Measurements from ENCODE around the gene URB2. TPM values are rescaled to one million over a fixed set of nuclear protein-coding genes. Genes with fewer than 3 reads are reported as not detected.

The URB2 gene
- total RNA-seq, 2 experiments from 2014 or later: 13.9 to 16.5 TPM

- Mint-ChIP-seq H3K9me3 (ENCODE audit: low read depth) (no peaks in the 10 kb centered on the region), H3K27me3 (no peaks in the 10 kb centered on the region), H3K27ac (no peak overlapping the region), H3K36me3 (ENCODE audit: low read depth) (peaks cover 27% of the 10 kb centered on the region), H3K4me1 (peaks cover 9% of the 10 kb centered on the region), H3K4me3 (no peak overlapping the region)
- POLR2A ChIA-PET: no interaction called here
- ATAC-seq: no peak
- CTCF ChIA-PET: interaction anchor here (1.0 kb wide), 2 partner anchors 10 to 501 kb away, joined by 3 read pairs; no protein-coding TSS in a partner anchor
- no peak for DNase-seq
- intact Hi-C loops (cut with DNase I, micrococcal nuclease): loop anchor here in 1 of 2 experiments (10.0 kb wide), 2 partner anchors 188 to 438 kb away; no protein-coding TSS in a partner anchor
Measured at GRCh38 chr1:229666585-229666984, 40.5 kb downstream of the URB2 start.

GRCh38 chr1:229669333-229669732 lies 43.3 kb downstream of the URB2 start:
- Mint-ChIP-seq H3K4me1 (peaks cover 18% of the 10 kb centered on the region), H3K27ac (no peak overlapping the region), H3K36me3 (ENCODE audit: low read depth) (peaks cover 23% of the 10 kb centered on the region), H3K9me3 (ENCODE audit: low read depth) (no peaks in the 10 kb centered on the region), H3K4me3 (no peak overlapping the region), H3K27me3 (no peaks in the 10 kb centered on the region)
- ChIA-PET POLR2A (no interaction called here), CTCF (no interaction called here)
- no peak for DNase-seq
- intact Hi-C loops (cut with DNase I, micrococcal nuclease): loop anchor here in 1 of 2 experiments (10.0 kb wide), 2 partner anchors 185 to 435 kb away; no protein-coding TSS in a partner anchor
- no peak for ATAC-seq

GRCh38 chr1:229671310-229671709 lies 45.3 kb downstream of the URB2 start:
- no peak overlapping the region for H3K4me3 Mint-ChIP-seq
- no peaks in the 10 kb centered on the region for H3K9me3 Mint-ChIP-seq (ENCODE audit: low read depth)
- H3K27me3 Mint-ChIP-seq: no peaks in the 10 kb centered on the region
- intact Hi-C loops (cut with DNase I, micrococcal nuclease): no loop called here
- peak; percentile 76 for ATAC-seq
- peaks cover 18% of the 10 kb centered on the region for H3K4me1 Mint-ChIP-seq
- ChIA-PET CTCF (interaction anchor here (0.6 to 3.0 kb wide), 4 partner anchors 10 to 527 kb away, joined by 3 to 10 read pairs (median 4); no protein-coding TSS in a partner anchor), POLR2A (no interaction called here)
- H3K27ac Mint-ChIP-seq: no peak overlapping the region
- H3K36me3 Mint-ChIP-seq (ENCODE audit: low read depth): peaks cover 23% of the 10 kb centered on the region
- DNase-seq: peak; percentile 46

- ChIA-PET POLR2A (no interaction called here), CTCF (interaction anchor here (0.7 to 3.0 kb wide), 4 partner anchors 11 to 455 kb away, joined by 3 to 10 read pairs (median 4); no protein-coding TSS in a partner anchor)
- peaks cover 18% of the 10 kb centered on the region for H3K4me1 Mint-ChIP-seq
- no peak for ATAC-seq
- H3K36me3 Mint-ChIP-seq (ENCODE audit: low read depth): peaks cover 20% of the 10 kb centered on the region
- H3K4me3 Mint-ChIP-seq: no peak overlapping the region
- H3K27ac Mint-ChIP-seq: no peak overlapping the region
- intact Hi-C loops (cut with DNase I, micrococcal nuclease): no loop called here
- H3K9me3 Mint-ChIP-seq (ENCODE audit: low read depth): no peaks in the 10 kb centered on the region
- DNase-seq: no peak
- no peaks in the 10 kb centered on the region for H3K27me3 Mint-ChIP-seq
Measured at GRCh38 chr1:229672246-229672645, 46.2 kb downstream of the URB2 start.

- Mint-ChIP-seq H3K4me1 (peaks cover 18% of the 10 kb centered on the region), H3K4me3 (no peak overlapping the region), H3K27me3 (no peaks in the 10 kb centered on the region), H3K9me3 (ENCODE audit: low read depth) (no peaks in the 10 kb centered on the region), H3K27ac (no peak overlapping the region), H3K36me3 (ENCODE audit: low read depth) (peaks cover 8% of the 10 kb centered on the region)
- DNase-seq (peak; percentile 46), ATAC-seq (peak; percentile 49)
- ChIA-PET POLR2A (no interaction called here), CTCF (interaction anchor here (3.0 kb wide), 1 partner anchor 13 kb away, joined by 10 read pairs; no protein-coding TSS in a partner anchor)
- intact Hi-C loops (cut with DNase I, micrococcal nuclease): no loop called here
Measured at GRCh38 chr1:229674042-229674441, 48.0 kb downstream of the URB2 start.

- H3K27ac Mint-ChIP-seq: no peak overlapping the region
- POLR2A ChIA-PET: no interaction called here
- ATAC-seq: no peak
- H3K4me3 Mint-ChIP-seq: no peak overlapping the region
- intact Hi-C loops (cut with DNase I, micrococcal nuclease): no loop called here
- CTCF ChIA-PET: interaction anchor here (0.7 kb wide), 1 partner anchor 503 kb away, joined by 3 read pairs; no protein-coding TSS in a partner anchor
- DNase-seq: no peak
- H3K27me3 Mint-ChIP-seq: no peaks in the 10 kb centered on the region
- H3K36me3 Mint-ChIP-seq (ENCODE audit: low read depth): peaks cover 3% of the 10 kb centered on the region
- no peaks in the 10 kb centered on the region for H3K9me3 Mint-ChIP-seq (ENCODE audit: low read depth)
- peaks cover 18% of the 10 kb centered on the region for H3K4me1 Mint-ChIP-seq
Measured at GRCh38 chr1:229675396-229675795, 49.3 kb downstream of the URB2 start.

- DNase-seq: no peak
- H3K36me3 Mint-ChIP-seq (ENCODE audit: low read depth): peaks cover 7% of the 10 kb centered on the region
- no peak overlapping the region for H3K27ac Mint-ChIP-seq
- no peaks in the 10 kb centered on the region for H3K4me1 Mint-ChIP-seq
- ChIA-PET CTCF (no interaction called here), POLR2A (no interaction called here)
- H3K9me3 Mint-ChIP-seq (ENCODE audit: low read depth): peaks cover 11% of the 10 kb centered on the region
- H3K27me3 Mint-ChIP-seq: peaks cover 3% of the 10 kb centered on the region
- intact Hi-C loops (cut with DNase I, micrococcal nuclease): no loop called here
- ATAC-seq: no peak
- no peak overlapping the region for H3K4me3 Mint-ChIP-seq
Measured at GRCh38 chr1:229685149-229685548, 59.1 kb downstream of the URB2 start.

- DNase-seq (no peak), ATAC-seq (no peak)
- CTCF ChIA-PET: interaction anchor here (0.6 to 1.0 kb wide), 2 partner anchors 8 to 1998 kb away, joined by 3 read pairs; no protein-coding TSS in a partner anchor
- Mint-ChIP-seq H3K27ac (no peak overlapping the region), H3K4me3 (no peak overlapping the region), H3K27me3 (peaks cover 9% of the 10 kb centered on the region), H3K4me1 (peaks cover 22% of the 10 kb centered on the region), H3K9me3 (ENCODE audit: low read depth) (peaks cover 11% of the 10 kb centered on the region), H3K36me3 (ENCODE audit: low read depth) (peaks cover 7% of the 10 kb centered on the region)
- POLR2A ChIA-PET: no interaction called here
- intact Hi-C loops (cut with DNase I, micrococcal nuclease): no loop called here
Measured at GRCh38 chr1:229689273-229689672, 63.2 kb downstream of the URB2 start.

- Mint-ChIP-seq H3K4me1 (peaks cover 22% of the 10 kb centered on the region), H3K9me3 (ENCODE audit: low read depth) (peaks cover 11% of the 10 kb centered on the region), H3K36me3 (ENCODE audit: low read depth) (peaks cover 7% of the 10 kb centered on the region), H3K4me3 (no peak overlapping the region), H3K27ac (no peak overlapping the region), H3K27me3 (peaks cover 9% of the 10 kb centered on the region)
- DNase-seq (no peak), ATAC-seq (no peak)
- ChIA-PET CTCF (interaction anchor here (0.8 to 1.0 kb wide), 2 partner anchors 8 to 652 kb away, joined by 3 to 5 read pairs; no protein-coding TSS in a partner anchor), POLR2A (no interaction called here)
- intact Hi-C loops (cut with DNase I, micrococcal nuclease): no loop called here
Measured at GRCh38 chr1:229689904-229690303, 63.9 kb downstream of the URB2 start.

- Mint-ChIP-seq H3K27me3 (peaks cover 8% of the 10 kb centered on the region), H3K36me3 (ENCODE audit: low read depth) (peaks cover 3% of the 10 kb centered on the region), H3K4me1 (peaks cover 22% of the 10 kb centered on the region), H3K9me3 (ENCODE audit: low read depth) (peaks cover 5% of the 10 kb centered on the region), H3K4me3 (no peak overlapping the region), H3K27ac (no peak overlapping the region)
- intact Hi-C loops (cut with DNase I, micrococcal nuclease): no loop called here
- no peak for DNase-seq
- ChIA-PET POLR2A (no interaction called here), CTCF (interaction anchor here (0.8 kb wide), 1 partner anchor 651 kb away, joined by 5 read pairs; no protein-coding TSS in a partner anchor)
- no peak for ATAC-seq
Measured at GRCh38 chr1:229690662-229691061, 64.6 kb downstream of the URB2 start.

- no peak for ATAC-seq
- Mint-ChIP-seq H3K27ac (no peak overlapping the region), H3K4me1 (peaks cover 23% of the 10 kb centered on the region), H3K36me3 (ENCODE audit: low read depth) (no peaks in the 10 kb centered on the region), H3K4me3 (no peak overlapping the region), H3K27me3 (peaks cover 6% of the 10 kb centered on the region), H3K9me3 (ENCODE audit: low read depth) (no peaks in the 10 kb centered on the region)
- intact Hi-C loops (cut with DNase I, micrococcal nuclease): no loop called here
- no peak for DNase-seq
- ChIA-PET POLR2A (no interaction called here), CTCF (no interaction called here)
Measured at GRCh38 chr1:229691362-229691761, 65.3 kb downstream of the URB2 start.

GRCh38 chr1:229693129-229693900 lies 67.3 kb downstream of the URB2 start:
- intact Hi-C loops (cut with DNase I, micrococcal nuclease): no loop called here
- peaks cover 27% of the 10 kb centered on the region for H3K4me1 Mint-ChIP-seq
- no peak overlapping the region for H3K4me3 Mint-ChIP-seq
- no peaks in the 10 kb centered on the region for H3K9me3 Mint-ChIP-seq (ENCODE audit: low read depth)
- no peak for DNase-seq
- H3K36me3 Mint-ChIP-seq (ENCODE audit: low read depth): no peaks in the 10 kb centered on the region
- H3K27ac Mint-ChIP-seq: no peak overlapping the region
- no peak for ATAC-seq
- peaks cover 9% of the 10 kb centered on the region for H3K27me3 Mint-ChIP-seq
- ChIA-PET POLR2A (no interaction called here), CTCF (interaction anchor here (0.6 to 1.0 kb wide), 3 partner anchors 21 to 110 kb away, joined by 3 to 4 read pairs (median 3); no protein-coding TSS in a partner anchor)
